Eye (tissue), 1 donor: ENCODE measurements around the gene MOXD1.
"Not testable (repeated sequence)": the region's sequence is repeated elsewhere in the genome, so short reads cannot be mapped to it uniquely, and the experiment has no call there.

Experiments
- DNase-seq: peaks from one replicate; pipeline ENCODE4 v3.0.0-alpha.2; 2015

Gene MOXD1

DNA sequence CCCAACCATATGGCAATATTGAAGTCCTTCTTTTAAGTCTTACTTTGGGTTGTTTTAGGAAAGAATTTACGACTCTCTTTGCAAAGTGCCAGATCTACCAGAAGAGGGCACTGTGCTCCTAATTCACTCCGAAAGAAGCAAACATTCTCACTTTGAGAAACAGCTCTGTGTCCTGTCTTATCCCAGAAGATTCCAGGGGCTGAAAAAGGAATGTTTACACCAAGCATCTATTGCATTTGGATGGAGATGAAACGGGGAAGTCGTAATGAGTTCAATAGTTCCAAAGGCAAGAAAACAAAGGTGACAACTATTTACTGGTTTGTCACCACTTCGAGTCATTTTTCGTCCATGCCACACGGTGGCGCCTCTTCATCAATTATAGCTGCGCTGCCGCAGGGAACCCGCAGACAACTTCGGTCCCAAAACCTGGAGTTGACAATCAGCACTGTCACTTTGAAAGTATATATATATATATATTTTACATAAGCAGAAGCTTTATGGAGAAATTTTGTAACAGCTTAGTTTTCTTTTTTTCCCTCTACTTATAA lies 121.6 kb downstream of the MOXD1 start:
- DNase-seq = peak; percentile 91

DNA sequence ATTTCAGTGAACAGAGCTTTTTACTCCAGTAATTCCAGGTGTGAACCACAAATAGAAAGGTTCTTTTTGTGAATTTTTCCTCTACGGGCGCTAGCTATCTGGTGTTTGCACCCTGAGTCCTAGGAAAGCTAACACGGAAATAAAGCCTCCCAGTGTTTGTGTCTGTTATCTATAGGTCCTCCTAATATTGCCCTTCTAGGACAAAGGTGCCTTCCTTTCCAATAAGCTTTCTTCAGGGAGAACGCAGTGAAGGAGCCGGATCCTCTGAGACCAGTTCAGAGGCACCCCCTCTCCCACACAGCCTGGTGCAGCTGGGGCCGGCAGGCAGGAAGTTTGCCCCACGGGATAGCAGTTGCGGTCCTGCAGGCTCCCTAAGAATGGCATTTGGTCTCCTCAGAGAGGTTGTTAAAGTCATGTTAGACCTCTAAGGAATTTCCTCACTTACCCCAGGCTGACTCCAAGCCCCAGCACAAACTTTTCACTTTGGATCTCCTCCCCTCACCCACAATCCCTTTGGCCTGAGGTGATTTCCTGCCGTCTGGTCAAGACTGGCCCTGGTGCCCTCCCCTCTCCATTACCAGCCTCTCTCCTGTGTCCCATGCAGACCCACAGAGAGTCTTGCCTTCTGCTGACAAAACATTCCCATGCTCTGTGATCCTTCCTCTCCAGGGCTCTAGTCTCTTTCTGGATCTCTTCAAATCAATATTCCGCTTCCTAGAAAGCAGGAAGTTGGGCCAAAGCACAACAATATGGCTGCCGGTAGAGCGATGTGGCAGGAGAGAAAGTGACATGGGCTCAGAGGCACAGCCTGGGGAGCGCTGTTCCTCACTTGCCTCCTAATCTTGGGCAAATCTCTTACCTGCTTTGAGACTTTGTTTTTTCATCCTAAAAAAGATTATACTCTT lies 126.0 kb downstream of the MOXD1 start:
- DNase-seq = no peak

DNA sequence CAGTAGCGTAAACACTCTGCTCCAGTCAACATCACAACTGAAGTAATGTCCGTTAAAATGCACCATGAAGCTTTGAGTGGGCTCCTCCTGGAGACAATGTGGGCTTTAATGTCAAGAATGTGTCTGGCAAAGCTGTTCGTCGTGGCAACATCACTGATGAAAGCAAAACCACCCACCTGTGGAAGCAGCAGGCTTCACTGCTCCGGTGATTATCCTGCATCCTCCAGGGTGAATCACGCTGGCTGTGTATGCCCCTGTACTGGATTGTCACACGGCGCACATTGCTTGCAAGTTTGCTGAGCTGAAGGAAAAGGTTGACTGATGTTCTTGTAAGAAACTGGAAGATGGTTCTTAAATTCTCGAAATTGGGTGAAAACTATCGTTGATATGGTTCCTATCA lies 128.5 kb downstream of the MOXD1 start:
- DNase-seq = no peak

DNA sequence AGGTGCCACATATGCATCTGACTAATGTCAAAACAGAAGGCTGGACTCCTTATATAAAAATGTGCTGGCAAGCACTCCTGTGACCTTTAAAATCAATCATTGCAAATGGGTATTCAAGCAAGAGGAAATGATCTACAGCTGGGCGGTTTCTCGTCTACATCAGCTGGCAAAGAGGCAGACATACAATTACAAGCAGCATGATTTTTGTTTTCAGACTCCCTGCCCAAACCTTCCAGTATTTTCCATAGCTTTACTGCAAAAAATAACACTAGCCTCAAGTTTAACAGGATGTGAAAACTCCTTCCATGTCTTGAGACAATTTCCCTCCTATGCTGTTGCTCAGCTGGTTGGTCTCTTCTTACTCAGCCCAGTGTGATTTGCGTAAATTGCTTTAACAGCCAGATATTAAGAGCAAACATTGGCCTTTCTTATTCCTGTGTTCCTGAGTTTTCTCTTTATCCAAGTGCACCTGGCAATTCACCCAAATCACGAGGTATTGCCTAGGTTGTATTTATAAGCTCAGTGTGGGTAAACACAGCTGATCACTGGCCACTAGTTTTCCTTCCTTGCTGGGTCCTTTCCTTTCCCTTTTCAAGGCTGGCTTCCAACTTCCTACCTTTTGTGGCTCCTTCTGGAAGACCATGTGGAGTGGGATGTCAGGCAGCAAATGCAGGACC lies 130.4 kb downstream of the MOXD1 start:
- DNase-seq = peak; percentile 70

DNA sequence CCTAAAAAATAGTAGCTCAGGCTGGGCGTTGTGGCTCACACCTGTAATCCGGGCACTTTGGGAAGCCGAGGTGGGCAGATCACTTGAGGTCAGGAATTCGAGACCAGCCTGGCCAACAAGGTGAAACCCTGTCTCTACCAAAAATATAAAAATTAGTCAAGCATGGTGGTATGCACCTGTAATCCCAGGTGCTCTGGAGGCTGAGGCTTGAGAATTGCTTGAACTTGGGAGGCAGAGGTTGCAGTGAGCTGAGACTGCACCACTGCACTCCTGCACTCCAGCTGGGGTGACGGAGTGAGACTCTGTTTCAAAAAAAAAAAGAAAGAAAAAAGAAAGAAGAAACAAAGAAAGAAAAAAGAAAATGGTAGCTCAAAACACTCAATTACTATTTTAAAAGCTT lies 132.6 kb downstream of the MOXD1 start:
- DNase-seq = not testable (repeated sequence)

DNA sequence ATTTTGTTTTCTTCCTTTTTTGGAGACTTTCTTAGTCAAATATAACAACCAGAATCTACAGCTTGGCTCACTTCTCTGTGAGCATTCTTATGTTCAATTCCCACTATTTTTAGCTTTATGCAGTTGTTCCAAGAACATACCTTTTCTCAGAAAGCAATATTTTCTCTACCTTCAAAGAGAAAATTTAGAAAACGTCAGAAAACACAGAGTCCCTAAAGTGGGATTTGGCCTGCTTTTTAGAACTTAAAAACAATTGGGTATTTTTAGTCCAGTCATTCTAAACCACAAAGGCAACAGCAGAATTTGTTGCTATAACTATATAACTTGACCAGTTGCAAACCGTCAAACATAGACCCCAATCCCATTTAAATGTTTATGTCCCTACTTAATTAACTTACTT lies 133.1 kb downstream of the MOXD1 start:
- no peak for DNase-seq

DNA sequence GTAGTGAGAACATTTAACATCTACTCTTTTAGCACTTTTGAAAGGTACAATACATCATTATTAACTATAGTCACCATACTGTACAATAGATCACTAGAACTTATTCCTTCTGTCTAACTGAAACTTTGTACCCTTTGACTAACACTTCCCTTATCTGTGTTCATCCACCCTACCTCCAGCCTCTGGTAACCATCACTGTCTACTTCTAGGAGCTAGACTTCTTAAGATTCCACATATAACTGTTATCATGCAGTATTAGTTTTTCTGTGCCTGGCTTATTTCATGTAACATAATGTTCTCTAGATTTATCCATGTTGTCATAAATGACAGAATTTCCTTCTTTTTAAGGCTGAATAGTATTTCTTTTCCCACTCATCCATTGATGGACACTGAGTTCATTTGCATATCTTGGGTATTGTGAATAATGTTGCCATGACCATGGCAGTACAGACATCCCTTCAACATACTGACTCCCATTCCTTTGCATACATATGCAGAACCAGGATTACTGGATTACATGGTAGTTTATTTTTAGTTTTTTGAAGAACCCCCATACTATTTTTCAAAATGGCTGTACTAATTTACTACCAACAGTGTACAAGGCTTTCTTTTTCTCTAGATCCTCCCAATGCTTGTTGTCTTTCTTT lies 135.7 kb downstream of the MOXD1 start:
- DNase-seq = no peak

DNA sequence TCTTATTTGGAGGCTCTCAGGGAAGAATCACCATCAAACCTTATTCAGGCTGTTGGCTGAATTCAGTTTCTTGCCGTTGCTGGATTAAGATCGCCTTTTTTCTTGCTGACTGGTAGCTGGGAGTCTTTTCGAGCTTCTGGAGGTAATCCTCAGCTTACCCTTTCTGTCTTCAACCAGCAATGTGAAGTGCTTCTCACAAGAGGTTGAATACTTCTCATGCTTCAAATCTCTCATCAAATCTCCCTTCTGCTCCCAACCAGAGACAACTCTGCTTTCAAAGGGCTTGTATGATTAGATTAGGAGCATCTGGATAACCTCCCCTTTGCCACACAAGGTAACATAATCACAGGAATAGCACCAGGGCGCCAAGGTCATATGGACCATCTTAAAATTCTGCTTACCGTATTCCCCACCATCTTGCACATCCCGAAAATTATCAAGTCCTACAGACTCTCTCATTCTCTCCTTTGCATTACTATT lies 137.2 kb downstream of the MOXD1 start:
- DNase-seq = no peak

DNA sequence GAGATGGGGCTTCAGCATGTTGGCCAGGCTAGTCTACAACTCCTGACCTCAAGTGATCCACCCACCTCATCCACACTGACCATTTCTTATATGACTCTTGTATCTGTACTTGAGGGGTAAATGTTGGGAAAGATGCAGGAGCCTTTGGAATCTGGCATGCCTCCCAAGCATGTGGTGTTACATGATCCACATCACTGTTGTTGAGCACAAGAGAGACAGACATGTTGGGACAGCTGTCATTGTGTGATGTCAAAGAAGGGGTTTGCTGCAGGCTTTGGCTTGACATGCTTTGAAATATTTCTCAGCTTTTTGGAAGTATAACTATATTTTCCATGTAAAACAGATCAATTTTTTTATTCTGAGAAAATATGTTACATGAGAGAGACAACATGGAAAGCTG lies 139.9 kb downstream of the MOXD1 start:
- peak; percentile 32 for DNase-seq

DNA sequence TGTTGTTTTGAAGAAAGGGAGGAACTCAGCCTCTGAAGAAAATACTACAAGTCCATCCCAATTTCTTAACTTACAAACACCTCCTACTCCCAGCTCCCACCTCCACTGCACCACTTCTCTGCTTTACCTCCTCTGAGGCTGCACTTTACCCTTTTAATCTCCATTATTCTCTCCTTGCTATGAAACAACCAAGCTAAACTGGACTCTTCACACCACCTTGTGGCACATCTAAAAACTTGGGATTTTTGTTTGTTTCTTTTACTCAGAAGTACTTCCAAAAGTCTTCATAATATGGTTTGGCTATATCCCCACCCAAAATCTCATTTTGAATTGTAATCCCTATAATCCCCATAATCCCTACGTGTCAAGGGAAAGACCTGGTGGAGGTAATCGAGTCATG lies 142.2 kb downstream of the MOXD1 start:
- DNase-seq = no peak

DNA sequence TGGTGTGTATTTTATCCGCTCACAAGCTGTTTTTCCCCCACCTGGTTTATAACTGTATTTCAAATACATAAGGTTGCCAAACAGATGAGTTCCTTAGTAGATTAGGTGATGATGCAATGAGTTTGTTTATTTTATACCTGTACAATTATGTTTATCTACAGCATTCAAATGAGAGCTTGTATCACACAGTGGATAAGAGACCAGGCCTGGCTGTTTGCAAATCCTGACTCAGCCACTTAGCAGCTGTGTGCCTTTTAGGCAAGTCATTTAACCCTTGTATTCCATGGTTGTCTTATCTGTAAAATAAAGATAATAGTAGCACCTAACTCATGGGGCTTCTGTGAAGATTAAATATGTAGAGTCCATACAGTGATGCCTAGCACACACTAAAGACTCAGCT lies 143.7 kb downstream of the MOXD1 start:
- DNase-seq = no peak

DNA sequence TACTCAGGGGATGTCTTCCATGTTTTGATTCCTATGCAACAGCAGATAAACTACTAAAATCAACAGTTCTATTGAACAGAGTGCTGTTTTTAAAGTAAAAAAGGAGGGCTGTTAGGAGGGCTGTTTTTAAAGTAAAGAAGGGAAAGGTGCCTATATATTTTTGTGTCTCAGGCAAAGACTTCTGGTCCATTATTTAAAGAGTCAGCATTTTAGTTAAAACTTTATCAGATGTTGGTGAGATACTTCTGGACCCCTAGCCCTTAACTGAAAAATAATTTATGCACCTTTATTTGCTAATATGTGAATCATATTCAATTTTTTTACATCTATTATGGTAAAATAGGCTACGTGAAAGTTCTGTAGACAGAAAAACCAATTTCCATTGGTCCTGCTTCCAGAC lies 144.8 kb downstream of the MOXD1 start:
- no peak for DNase-seq

DNA sequence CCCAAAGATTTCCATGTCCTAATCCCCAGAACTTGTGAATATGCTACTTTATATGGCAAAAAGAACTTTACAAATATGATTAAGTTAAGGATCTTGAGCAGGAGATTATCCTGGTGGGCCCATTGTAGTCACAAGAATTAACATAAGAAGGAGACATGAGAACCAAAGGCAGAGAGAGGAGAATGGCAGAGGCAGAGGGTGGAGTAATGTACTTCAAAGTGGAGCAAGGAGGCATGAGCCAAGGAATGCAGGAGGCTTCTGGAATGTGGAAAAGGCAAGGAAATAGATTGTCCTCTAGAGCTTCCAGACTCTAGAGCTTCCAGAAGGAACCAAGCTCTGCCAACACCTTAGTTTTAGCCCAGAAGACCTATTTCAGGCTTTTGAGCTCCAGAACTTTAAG lies 147.4 kb downstream of the MOXD1 start:
- DNase-seq = no peak

DNA sequence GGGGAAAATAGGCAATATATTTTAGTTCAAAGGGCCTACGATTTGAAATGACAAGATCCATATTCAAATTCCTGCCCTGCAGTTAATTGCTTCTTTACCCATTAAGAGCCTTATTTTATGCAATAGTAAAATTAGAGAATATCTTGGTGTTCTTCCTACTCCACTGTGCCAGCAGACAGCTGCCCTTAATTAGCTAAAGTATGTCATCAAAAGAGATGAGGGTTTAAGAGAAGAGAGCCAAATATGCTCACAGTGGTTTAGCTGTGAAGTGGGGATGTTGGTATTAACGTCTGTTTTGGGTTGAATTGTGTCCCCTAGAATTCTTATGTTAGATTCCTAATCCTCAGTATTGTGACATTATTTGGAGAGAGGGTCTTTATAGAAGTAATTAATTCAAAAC lies 148.1 kb downstream of the MOXD1 start:
- no peak for DNase-seq

DNA sequence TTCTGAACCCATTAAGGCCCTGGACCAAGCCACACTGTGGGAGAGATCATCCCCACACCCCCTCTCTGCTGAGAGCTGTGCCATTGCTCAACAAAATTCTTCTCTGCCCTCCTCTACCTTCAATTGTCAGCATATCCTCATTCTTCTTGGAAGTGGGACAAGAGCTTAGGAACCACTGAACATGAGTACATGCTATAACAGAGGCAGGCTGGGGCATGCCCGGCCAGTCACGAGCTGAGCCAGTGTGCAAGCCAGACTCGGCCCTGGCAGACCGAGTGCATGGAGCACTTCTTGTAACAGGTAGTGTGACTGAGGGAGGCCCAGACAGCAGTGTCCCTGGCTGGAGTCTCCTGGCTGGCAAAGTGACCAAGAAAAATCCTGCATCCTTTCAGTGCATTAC lies 149.2 kb downstream of the MOXD1 start:
- DNase-seq = no peak

DNA sequence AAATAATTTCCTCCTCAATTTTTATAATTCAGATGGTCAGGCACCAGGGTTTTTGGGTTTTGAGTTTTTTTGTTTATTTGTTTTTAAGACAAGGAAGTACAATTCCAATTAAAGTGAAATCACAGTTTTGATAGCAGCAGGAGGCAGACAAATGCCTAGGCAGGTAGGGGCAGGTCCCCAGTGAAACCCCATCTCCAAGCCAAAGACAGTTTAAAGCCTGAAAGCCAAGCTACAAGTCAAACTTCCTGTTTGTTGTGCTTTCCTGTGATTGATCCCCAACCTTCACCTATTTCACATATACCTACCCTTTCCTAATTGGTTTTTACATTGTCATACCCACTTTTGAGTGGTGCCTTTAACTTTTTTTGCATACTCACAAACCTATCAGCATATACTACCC lies 149.6 kb downstream of the MOXD1 start:
- no peak for DNase-seq

DNA sequence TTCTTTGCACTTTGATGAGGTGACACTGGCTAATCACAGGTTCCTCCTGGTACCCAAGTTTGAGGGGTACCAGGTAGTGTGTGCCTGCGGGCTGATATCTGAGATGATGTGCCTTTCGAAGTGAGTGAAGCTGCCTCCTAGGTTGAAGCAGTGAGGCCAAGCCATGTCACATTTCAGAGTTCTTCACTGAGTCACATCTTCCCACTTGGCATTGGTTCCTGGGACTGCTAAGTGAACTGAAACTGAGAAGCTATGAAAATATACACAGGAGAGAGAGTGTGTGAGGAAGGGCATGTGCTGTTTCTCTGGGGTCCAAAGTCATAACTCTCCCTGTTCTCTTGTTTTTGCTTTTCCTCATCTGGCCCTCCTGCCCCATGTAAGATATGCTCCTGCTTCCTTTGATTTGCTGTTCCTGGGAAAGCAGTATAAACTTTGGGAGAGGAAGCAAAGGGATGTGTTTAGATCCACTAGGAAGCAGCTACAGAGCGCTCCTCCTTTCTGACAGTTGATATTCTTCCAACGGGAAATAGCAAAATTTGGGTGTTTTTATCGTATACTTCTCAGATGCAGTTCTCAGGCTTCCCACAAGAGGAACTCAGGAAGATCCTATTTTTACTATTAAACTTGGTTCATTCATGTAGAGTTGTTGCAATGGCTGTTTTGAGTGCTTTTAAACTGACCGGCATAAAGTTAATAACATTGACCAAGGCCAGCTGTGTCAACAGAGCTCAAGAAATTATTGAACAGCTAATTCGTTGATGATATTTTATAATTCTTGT lies 153.7 kb downstream of the MOXD1 start:
- no peak for DNase-seq

DNA sequence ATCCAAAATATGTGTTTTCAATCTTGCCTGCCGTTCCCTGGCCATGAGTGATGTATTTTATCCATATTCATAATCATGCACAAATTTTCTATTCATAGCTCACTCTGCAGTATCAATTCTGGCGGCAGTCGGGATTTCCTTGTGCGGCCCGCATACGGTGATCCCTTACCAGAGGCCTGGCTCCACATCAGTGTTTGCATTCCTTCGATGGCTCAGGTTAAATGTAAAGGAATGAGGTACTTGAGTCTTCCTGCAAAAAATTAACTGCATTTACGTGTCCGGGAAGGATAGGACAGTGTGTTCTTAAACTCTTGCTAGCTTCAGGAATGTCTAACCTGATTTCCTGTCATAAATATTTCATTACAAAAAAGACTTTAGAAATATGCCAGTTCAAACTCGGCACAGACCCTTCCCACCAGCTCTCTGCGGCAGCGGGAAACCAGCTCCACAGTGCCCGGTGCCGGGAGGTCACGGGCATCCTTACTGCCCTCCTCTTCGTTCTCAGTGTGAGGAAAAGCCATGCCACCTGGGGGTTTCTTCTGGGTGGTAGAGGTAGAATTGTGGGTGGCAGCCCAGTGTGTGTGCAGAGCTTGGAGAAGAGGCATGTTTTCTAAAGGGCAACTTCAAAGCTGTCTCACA lies 154.5 kb downstream of the MOXD1 start:
- peak; percentile 46 for DNase-seq

DNA sequence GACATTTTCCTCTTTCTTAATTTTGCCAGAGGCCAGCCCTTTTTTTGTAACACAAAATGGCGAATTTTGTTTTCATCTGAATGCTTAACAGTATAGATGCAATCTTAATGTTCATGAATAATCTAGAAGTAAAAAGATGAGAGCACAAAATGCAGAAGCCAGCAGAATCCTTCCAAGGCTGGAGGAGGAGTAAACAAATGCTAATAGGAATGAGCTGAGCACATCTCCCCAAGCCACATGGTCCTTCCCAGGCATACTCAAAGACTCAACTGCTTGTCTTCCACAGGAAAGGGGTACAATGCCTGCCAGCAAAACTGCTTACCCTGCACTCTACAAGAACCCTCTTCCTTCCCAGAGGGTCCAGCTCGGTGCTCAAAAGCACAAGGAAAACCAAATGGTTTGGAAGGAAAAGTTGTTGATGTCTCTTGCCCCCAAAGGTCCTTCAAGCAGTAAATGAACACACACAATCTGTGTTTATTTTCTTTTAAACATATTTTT lies 155.1 kb downstream of the MOXD1 start:
- no peak for DNase-seq
